Suprapubic skin (tissue), 4 donors: Measurements from ENCODE around the gene HSP90AB1. TPM values are rescaled to one million over a fixed set of nuclear protein-coding genes. Genes with fewer than 3 reads are reported as not detected.
A peak's percentile ranks its signal among the peaks of the same experiment; 100 is the strongest.

ENCODE experiments used
- DNase-seq, 2 donors: peaks; one replicate each; pipeline ENCODE4 v3.0.0-alpha.2; 2019; ENCODE audit warnings: low spot score in 2 of 2
- H3K27ac ChIP-seq: fragments of 200-600 bp; sonication (generic); one replicate; pipeline ENCODE4 v1.5.1; 2019
- H3K27me3 ChIP-seq: fragments of 200-600 bp; sonication (generic); one replicate; pipeline ENCODE4 v1.5.1; 2019
- H3K36me3 ChIP-seq: fragments of 200-600 bp; sonication (generic); one replicate; pipeline ENCODE4 v1.5.1; 2019
- H3K4me1 ChIP-seq: fragments of 200-600 bp; sonication (generic); one replicate; pipeline ENCODE4 v1.5.1; 2019
- H3K4me3 ChIP-seq: fragments of 200-600 bp; sonication (generic); one replicate; pipeline ENCODE4 v1.5.1; 2019; ENCODE audit warnings: mild to moderate bottlenecking
- H3K9me3 ChIP-seq: fragments of 200-600 bp; sonication (generic); one replicate; pipeline ENCODE4 v1.5.1; 2019
- CTCF ChIP-seq, 2 donors: fragments of 200-600 bp in 1 of 2; fragments of 450-650 bp in 1 of 2; sonication (generic) in 1 of 2; IDR thresholded peaks; one replicate each; pipeline ENCODE4 v1.5.1; 2016 to 2019; ENCODE audit warnings: antibody characterized with exemption in 2 of 2, mild to moderate bottlenecking in 1 of 2, moderate library complexity in 1 of 2
- EP300 ChIP-seq: sonication (generic); formaldehyde crosslinking; IDR thresholded peaks from one replicate; pipeline ENCODE4 v1.6.1; 2017; ENCODE audit warnings: antibody characterized with exemption
- POLR2A ChIP-seq, 2 donors: fragments of 450-650 bp; IDR thresholded peaks; one replicate each; pipeline ENCODE4 v1.6.1; 2017; ENCODE audit warnings: antibody characterized with exemption in 2 of 2, mild to moderate bottlenecking in 2 of 2, moderate library complexity in 2 of 2
- POLR2AphosphoS5 ChIP-seq, 3 donors: sonication (generic); formaldehyde crosslinking; IDR thresholded peaks; one replicate each; pipeline ENCODE4 v1.6.1; 2017; ENCODE audit warnings: antibody characterized with exemption in 3 of 3
- WGBS: methylation state at CpG from one replicate; pipeline ENCODE4 v1.1.5; 2018; 5-methylcytosine and 5-hydroxymethylcytosine counted together
- total RNA-seq, 4 donors: library from RNA; depleted of rRNA; stranded (reverse); fragments of >200 nt; gene quantifications; one replicate each; pipeline ENCODE4 v1.1.0, GENCODE V29; 2016

The HSP90AB1 gene
- total RNA-seq, 4 donors from 2014 or later, result 450 to 830 (median 678) TPM

- H3K27me3 ChIP-seq, result no peaks in the 10 kb centered on the region
- no peaks in the 10 kb centered on the region for H3K9me3 ChIP-seq
- no peak for DNase-seq
- H3K36me3 ChIP-seq, result peaks cover 22% of the 10 kb centered on the region
- peaks cover 54% of the 10 kb centered on the region for H3K4me1 ChIP-seq
- H3K4me3 ChIP-seq, result no peak overlapping the region
- TF ChIP-seq EP300 (no peak), POLR2A (IDR thresholded peaks at IDR 0.05) (no peak), CTCF (IDR thresholded peaks at IDR 0.05) (no peak), POLR2AphosphoS5 (IDR thresholded peaks at IDR 0.05) (no peak)
- H3K27ac ChIP-seq, result peak overlapping the region; percentile 61
- 91% methylated on average over 6 of the region's 6 CpGs for WGBS
Measured at GRCh38 chr6:44235891-44236516, 10.9 kb upstream of the HSP90AB1 start.

GRCh38 chr6:44237021-44237812, 9.7 kb upstream of the HSP90AB1 start:
- peak; percentile 94 to 95 for DNase-seq
- Histone ChIP-seq H3K9me3 (no peaks in the 10 kb centered on the region), H3K27me3 (no peaks in the 10 kb centered on the region), H3K4me1 (peaks cover 54% of the 10 kb centered on the region), H3K4me3 (peak overlapping the region; percentile 60), H3K36me3 (peaks cover 10% of the 10 kb centered on the region), H3K27ac (peak overlapping the region; percentile 91)
- WGBS, result 41% methylated on average over 14 of the region's 22 CpGs
- TF ChIP-seq POLR2A (IDR thresholded peaks at IDR 0.05), result no peak
- no peak for TF ChIP-seq EP300

- 1% methylated on average over 32 of the region's 42 CpGs for WGBS
- DNase-seq, result peak in 1 of 2 donors; percentile 89
- peaks cover 2% of the 10 kb centered on the region for H3K36me3 ChIP-seq
Measured at GRCh38 chr6:44237813-44238433, 9.0 kb upstream of the HSP90AB1 start.

GRCh38 chr6:44238687-44239350, 8.1 kb upstream of the HSP90AB1 start:
- H3K4me3 ChIP-seq, result no peak overlapping the region
- no peak for TF ChIP-seq POLR2AphosphoS5 (IDR thresholded peaks at IDR 0.05)
- no peak for TF ChIP-seq POLR2A (IDR thresholded peaks at IDR 0.05)
- no peak for TF ChIP-seq CTCF (IDR thresholded peaks at IDR 0.05)
- TF ChIP-seq EP300, result no peak
- H3K36me3 ChIP-seq, result no peaks in the 10 kb centered on the region
- DNase-seq, result no peak
- H3K9me3 ChIP-seq, result no peaks in the 10 kb centered on the region
- H3K27ac ChIP-seq, result no peak overlapping the region
- H3K4me1 ChIP-seq, result peaks cover 44% of the 10 kb centered on the region
- H3K27me3 ChIP-seq, result no peaks in the 10 kb centered on the region
- 77% methylated on average over 6 of the region's 7 CpGs for WGBS

More at GRCh38 chr6:44237813-44238433, 9.0 kb upstream of the HSP90AB1 start:
- Histone ChIP-seq H3K27me3 (no peaks in the 10 kb centered on the region), H3K4me1 (peaks cover 50% of the 10 kb centered on the region), H3K27ac (peak overlapping the region; percentile 91), H3K4me3 (peak overlapping the region; percentile 60), H3K9me3 (no peaks in the 10 kb centered on the region)
- TF ChIP-seq POLR2AphosphoS5 (IDR thresholded peaks at IDR 0.05) (peak; percentile 17 to 84 (median 24)), CTCF (IDR thresholded peaks at IDR 0.05) (peak; percentile 97), POLR2A (IDR thresholded peaks at IDR 0.05) (peak in 1 of 2 donors; percentile 57), EP300 (peak; percentile 12)

- H3K4me1 ChIP-seq, result peaks cover 15% of the 10 kb centered on the region
- no peaks in the 10 kb centered on the region for H3K9me3 ChIP-seq
- no peaks in the 10 kb centered on the region for H3K27me3 ChIP-seq
- DNase-seq, result no peak
- H3K4me3 ChIP-seq, result no peak overlapping the region
- H3K36me3 ChIP-seq, result no peaks in the 10 kb centered on the region
- H3K27ac ChIP-seq, result no peak overlapping the region
- 92% methylated on average over 7 of the region's 7 CpGs for WGBS
- TF ChIP-seq POLR2A (IDR thresholded peaks at IDR 0.05), result no peak
- TF ChIP-seq CTCF (IDR thresholded peaks at IDR 0.05), result no peak
- TF ChIP-seq POLR2AphosphoS5 (IDR thresholded peaks at IDR 0.05), result no peak
- no peak for TF ChIP-seq EP300
Measured at GRCh38 chr6:44243345-44243744, 3.6 kb upstream of the HSP90AB1 start.
